IMR-90 (cell line): ENCODE results near the gene PLCL1. TPM values are rescaled to one million over a fixed set of nuclear protein-coding genes. Genes with fewer than 3 reads are reported as not detected.

ENCODE experiments used
- ATAC-seq: fragments of 200-7000 bp; cut with Tn5 transposase; 2 replicates; pipeline ENCODE4 v1.9.1; 2020; ENCODE audit warnings: low read depth, mild to moderate bottlenecking, moderate library complexity
- BruUV-seq: library from RNA; stranded (reverse); fragments of 400-500 nt; replicated peaks from 2 replicates; lab custom pipeline; 2021; lab: Mats Ljungman, UMichigan
- CTCF ChIA-PET: fragments of 300-600 bp; formaldehyde crosslinking; extraction: SDS; loops from one replicate; lab custom pipeline; 2021; ENCODE audit warnings: antibody characterized with exemption; lab: Yijun Ruan, JAX
- POLR2A ChIA-PET: fragments of 300-600 bp; sonication (Branson Sonifier 250); formaldehyde crosslinking; loops from one replicate; lab custom pipeline; 2022; ENCODE audit warnings: antibody characterized with exemption; ENCODE audit not compliant: unreplicated experiment; lab: Charles Lee
- DNase-seq: peaks from one replicate; pipeline ENCODE4 v3.0.0; 2013
- H2AFZ ChIP-seq: replicated peaks from 2 replicates; pipeline ENCODE3; 2013; ENCODE audit warnings: low read length, mild to moderate bottlenecking; ENCODE audit not compliant: poor library complexity
- H2AK5ac ChIP-seq: 2 replicates; pipeline ENCODE4 v1.6.1; 2013; ENCODE audit warnings: low read depth, low read length, inconsistent platforms
- H2AK9ac ChIP-seq: replicated peaks from 2 replicates; pipeline ENCODE3; 2013; ENCODE audit warnings: mild to moderate bottlenecking, low read depth, low read length, moderate library complexity; ENCODE audit not compliant: poor library complexity
- H2BK120ac ChIP-seq: 2 replicates; pipeline ENCODE4 v1.6.1; 2013; ENCODE audit warnings: low read depth, low read length, inconsistent platforms
- H2BK15ac ChIP-seq: 3 replicates; pipeline ENCODE4 v1.6.1; 2013; ENCODE audit warnings: low read depth, low read length, inconsistent platforms
- H2BK20ac ChIP-seq: 2 replicates; pipeline ENCODE4 v1.6.1; 2013; ENCODE audit warnings: low read depth, mild to moderate bottlenecking, inconsistent platforms, low read length, moderate library complexity
- H2BK5ac ChIP-seq: 2 replicates; pipeline ENCODE4 v1.6.1; 2013; ENCODE audit warnings: mild to moderate bottlenecking, low read depth, low read length, inconsistent platforms; ENCODE audit not compliant: poor library complexity, severe bottlenecking
- H3K14ac ChIP-seq: replicated peaks from 2 replicates; pipeline ENCODE4 v1.6.1; 2013; ENCODE audit warnings: low read depth, low read length, inconsistent platforms
- H3K18ac ChIP-seq: 2 replicates; pipeline ENCODE4 v1.6.1; 2013; ENCODE audit warnings: low read depth, low read length, control low read depth
- H3K23ac ChIP-seq: 2 replicates; pipeline ENCODE4 v1.6.1; 2013; ENCODE audit warnings: low read depth, low read length, inconsistent platforms
- H3K27ac ChIP-seq: 2 replicates; pipeline ENCODE4 v1.5.1; 2013; ENCODE audit warnings: mild to moderate bottlenecking, control low read depth, low read length; ENCODE audit not compliant: insufficient read depth
- H3K27me3 ChIP-seq: 2 replicates; pipeline ENCODE4 v1.6.1; 2013; ENCODE audit warnings: low read length; ENCODE audit not compliant: control insufficient read depth, insufficient read depth
- H3K36me3 ChIP-seq: 2 replicates; pipeline ENCODE4 v1.6.1; 2013; ENCODE audit warnings: low read length, mixed read lengths; ENCODE audit not compliant: control insufficient read depth, insufficient read depth
- H3K4ac ChIP-seq: 2 replicates; pipeline ENCODE4 v1.6.1; 2013; ENCODE audit warnings: low read depth, low read length, inconsistent platforms
- H3K4me1 ChIP-seq: 2 replicates; pipeline ENCODE4 v1.6.1; 2013; ENCODE audit warnings: low read length, mixed read lengths; ENCODE audit not compliant: control insufficient read depth, insufficient read depth
- H3K4me2 ChIP-seq: 2 replicates; pipeline ENCODE4 v1.6.1; 2013; ENCODE audit warnings: low read depth, mild to moderate bottlenecking, control low read depth, low read length, moderate library complexity
- H3K4me3 ChIP-seq: 2 replicates; pipeline ENCODE4 v1.5.1; 2013; ENCODE audit warnings: low read depth, mild to moderate bottlenecking, control low read depth, low read length, moderate library complexity; ENCODE audit not compliant: insufficient read depth
- H3K56ac ChIP-seq: 2 replicates; pipeline ENCODE4 v1.6.1; 2013; ENCODE audit warnings: low read length, inconsistent platforms; ENCODE audit not compliant: insufficient read depth; ENCODE audit errors: extremely low read depth
- H3K79me1 ChIP-seq, 2 experiments: 2 replicates each; pipeline ENCODE4 v1.6.1; 2013; ENCODE audit warnings: low read length in 2 of 2, inconsistent platforms in 1 of 2, low read depth in 1 of 2
- H3K9ac ChIP-seq: 2 replicates; pipeline ENCODE4 v1.6.1; 2013; ENCODE audit warnings: low read depth, low read length, control low read depth
- H3K9me1 ChIP-seq: 2 replicates; pipeline ENCODE4 v1.6.1; 2013; ENCODE audit warnings: low read length, inconsistent platforms; ENCODE audit not compliant: insufficient read depth
- H3K9me3 ChIP-seq: 2 replicates; pipeline ENCODE4 v1.6.1; 2013; ENCODE audit warnings: low read length; ENCODE audit not compliant: control insufficient read depth, insufficient read depth
- H4K20me1 ChIP-seq: 2 replicates; pipeline ENCODE4 v1.6.1; 2013; ENCODE audit warnings: low read length, inconsistent platforms; ENCODE audit not compliant: insufficient read depth
- H4K5ac ChIP-seq: 2 replicates; pipeline ENCODE4 v1.6.1; 2013; ENCODE audit warnings: mild to moderate bottlenecking, low read depth, low read length, control low read depth
- H4K8ac ChIP-seq, 2 experiments: 2 replicates each; pipeline ENCODE4 v1.6.1; 2013; ENCODE audit warnings: low read depth in 2 of 2, low read length in 2 of 2, control low read depth in 1 of 2, inconsistent platforms in 1 of 2
- H4K91ac ChIP-seq: 2 replicates; pipeline ENCODE4 v1.6.1; 2013; ENCODE audit warnings: low read depth, low read length, inconsistent platforms; ENCODE audit not compliant: insufficient read depth
- BHLHE40 ChIP-seq: fragments of 150-350 bp; IDR thresholded peaks from 2 replicates; pipeline ENCODE4 v1.6.1; 2016; ENCODE audit warnings: mild to moderate bottlenecking, low read depth, low read length
- CEBPB ChIP-seq: IDR thresholded peaks from 2 replicates; pipeline ENCODE4 v1.6.1; 2012; ENCODE audit warnings: low read depth, low read length, improper control_type of control experiment
- FOS ChIP-seq: fragments of 150-350 bp; IDR thresholded peaks from 2 replicates; pipeline ENCODE4 v1.6.1; 2016; ENCODE audit warnings: low read depth, low read length
- MAFK ChIP-seq: IDR thresholded peaks from 2 replicates; pipeline ENCODE4 v1.6.1; 2012; ENCODE audit warnings: low read depth, low read length, improper control_type of control experiment
- MAZ ChIP-seq: IDR thresholded peaks from 2 replicates; pipeline ENCODE4 v1.6.1; 2012; ENCODE audit warnings: low read depth, mild to moderate bottlenecking, low read length, improper control_type of control experiment, moderate library complexity, borderline replicate concordance
- MXI1 ChIP-seq: IDR thresholded peaks from 2 replicates; pipeline ENCODE4 v1.6.1; 2012; ENCODE audit warnings: low read depth, mild to moderate bottlenecking, low read length, moderate library complexity, borderline replicate concordance
- POLR2A ChIP-seq: IDR thresholded peaks from 2 replicates; pipeline ENCODE4 v1.6.1; 2012; ENCODE audit warnings: mild to moderate bottlenecking, low read depth, low read length
- RAD21 ChIP-seq: IDR thresholded peaks from 2 replicates; pipeline ENCODE4 v1.6.1; 2012; ENCODE audit warnings: low read length, improper control_type of control experiment
- RFX5 ChIP-seq: IDR thresholded peaks from 2 replicates; pipeline ENCODE4 v1.8.0; 2012; ENCODE audit warnings: low read depth, mild to moderate bottlenecking, low read length, moderate library complexity
- USF2 ChIP-seq: fragments of 150-350 bp; IDR thresholded peaks from 2 replicates; pipeline ENCODE4 v1.6.1; 2017; ENCODE audit warnings: mild to moderate bottlenecking, antibody characterized with exemption, low read length, low read depth
- WGBS, 2 experiments: methylation state at CpG; one replicate each; pipeline versions ENCODE4 v1.1.5 to v1.1.7; 2013; ENCODE audit warnings: missing lambda C conversion rate in 2 of 2; ENCODE audit not compliant: insufficient read length in 1 of 2; ENCODE audit errors: extremely low coverage in 2 of 2; 5-methylcytosine and 5-hydroxymethylcytosine counted together
- dilution Hi-C: fragments of 300-500 bp; cut with HindIII; formaldehyde crosslinking; loops from one replicate; pipeline ENCODE4 v1.14.3; 2018; ENCODE audit warnings: low sequenced_read_pairs; ENCODE audit not compliant: unreplicated experiment
- in situ Hi-C: fragments of 300-500 bp; cut with MboI; formaldehyde crosslinking; loops from 3 replicates; pipeline ENCODE4 v1.14.3; 2019; ENCODE audit warnings: low sequenced_read_pairs, inconsistent platforms, mixed read lengths
- intact Hi-C: fragments of 100-400 bp; cut with micrococcal nuclease; formaldehyde crosslinking; loops from 2 replicates; pipeline ENCODE4 v1.10.0; 2022
- polyA plus RNA-seq, 3 experiments: library from polyadenylated mRNA; depleted of rRNA; stranded (reverse); fragments of >200 nt; gene quantifications; 2 replicates each; pipeline ENCODE4 v1.2.3, GENCODE V29; 2012; ENCODE audit warnings: low replicate concordance in 1 of 3
- total RNA-seq: library from RNA; depleted of rRNA; stranded (reverse); fragments of >200 nt; gene quantifications from 2 replicates; pipeline ENCODE4 v1.2.3, GENCODE V29; 2012
- TF ChIP-seq, protein P1 (sequence below): fragments of 150-350 bp; IDR thresholded peaks from 2 replicates; pipeline ENCODE4 v1.6.1; 2016; ENCODE audit warnings: low read depth, mild to moderate bottlenecking, low read length, moderate library complexity, borderline replicate concordance

PLCL1 gene
- total and polyA plus RNA-seq, 2 of the 4 experiments (the other 2 are of a cell fraction): 0.14 to 0.18 TPM

- H3K23ac ChIP-seq: 0 out of 2 replicates have a peak overlapping the region, but pooled peaks have one; percentile 7
- H2AK9ac ChIP-seq: no peak overlapping the region
- H3K9me3 ChIP-seq: no peaks in the 10 kb centered on the region
- no peak for ATAC-seq
- no CpG with 5 or more reads among the region's 3 CpGs for WGBS, 2 experiments
- no peaks in the 10 kb centered on the region for H4K20me1 ChIP-seq
- in situ Hi-C loops (no loop called here), intact Hi-C loops (no loop called here), dilution Hi-C loops (no loop called here)
- peak overlapping the region; percentile 58; the same call in 1 of the 2 replicates for H3K4ac ChIP-seq
- ChIA-PET POLR2A (no interaction called here), CTCF (interaction anchor here (0.6 kb wide), 1 partner anchor 22 kb away, joined by 3 read pairs; no protein-coding TSS in a partner anchor)
- no peak overlapping the region for H3K56ac ChIP-seq
- peak overlapping the region; percentile 31; the same call in 1 of the 2 replicates for H2AK5ac ChIP-seq
- BruUV-seq: no TSS peak
- no peaks in the 10 kb centered on the region for H3K36me3 ChIP-seq
- peak overlapping the region; percentile 81 for H3K14ac ChIP-seq
- H2BK5ac ChIP-seq: no peak overlapping the region
- H4K8ac ChIP-seq: peak overlapping the region in 1 of 2 experiments; percentile 62; a peak in 1 of 4 replicates
- H3K4me1 ChIP-seq: peaks cover 4% of the 10 kb centered on the region
- no peak overlapping the region for H3K27ac ChIP-seq
- H2AFZ ChIP-seq: peak overlapping the region; percentile 68
- no peaks in the 10 kb centered on the region for H3K79me1 ChIP-seq
- H3K27me3 ChIP-seq: no peaks in the 10 kb centered on the region
- TF ChIP-seq RAD21 (no peak), RFX5 (no peak), BHLHE40 (no peak), CEBPB (no peak), MAFK (no peak), MXI1 (no peak), MAZ (no peak), USF2 (no peak), FOS (no peak), POLR2A (no peak)
- TF ChIP-seq, protein P1, sequence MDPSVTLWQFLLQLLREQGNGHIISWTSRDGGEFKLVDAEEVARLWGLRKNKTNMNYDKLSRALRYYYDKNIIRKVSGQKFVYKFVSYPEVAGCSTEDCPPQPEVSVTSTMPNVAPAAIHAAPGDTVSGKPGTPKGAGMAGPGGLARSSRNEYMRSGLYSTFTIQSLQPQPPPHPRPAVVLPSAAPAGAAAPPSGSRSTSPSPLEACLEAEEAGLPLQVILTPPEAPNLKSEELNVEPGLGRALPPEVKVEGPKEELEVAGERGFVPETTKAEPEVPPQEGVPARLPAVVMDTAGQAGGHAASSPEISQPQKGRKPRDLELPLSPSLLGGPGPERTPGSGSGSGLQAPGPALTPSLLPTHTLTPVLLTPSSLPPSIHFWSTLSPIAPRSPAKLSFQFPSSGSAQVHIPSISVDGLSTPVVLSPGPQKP: no peak
- H2BK120ac ChIP-seq: peak overlapping the region; percentile 47; the same call in 1 of the 2 replicates
- peak overlapping the region; percentile 58; the same call in 1 of the 2 replicates for H2BK20ac ChIP-seq
- H2BK15ac ChIP-seq: no peak overlapping the region; the same call in 2 of the 3 replicates
- no peak overlapping the region for H3K18ac ChIP-seq
- H3K4me3 ChIP-seq: no peak overlapping the region
- no peak overlapping the region for H4K91ac ChIP-seq
- no peak overlapping the region for H3K4me2 ChIP-seq
- DNase-seq: no peak
- H4K5ac ChIP-seq: no peak overlapping the region
- H3K9me1 ChIP-seq: no peaks in the 10 kb centered on the region
- no peak overlapping the region for H3K9ac ChIP-seq
Measured at GRCh38 chr2:197884252-197884651, 79.9 kb downstream of the PLCL1 start.
